DND-41 (cell line): ENCODE results near the gene SLC8A2.

Experiments
- ATAC-seq: fragments of 200-7000 bp; cut with Tn5 transposase; 3 replicates; pipeline ENCODE4 v1.9.1; 2021; ENCODE audit warnings: low read depth; ENCODE audit not compliant: insufficient read depth
- DNase-seq: peaks from one replicate; pipeline ENCODE4 v3.0.0-alpha.2; 2020
- H2AFZ ChIP-seq: 2 replicates; pipeline ENCODE4 v1.6.0; 2012; ENCODE audit warnings: low read depth, low read length
- H3K27ac ChIP-seq: 2 replicates; pipeline ENCODE4 v1.5.1; 2012; ENCODE audit warnings: low read length, inconsistent platforms
- H3K27me3 ChIP-seq: fragments of 200-600 bp; sonication (generic); 2 replicates; pipeline ENCODE4 v1.6.0; 2012; ENCODE audit warnings: low read length, mild to moderate bottlenecking, inconsistent platforms; ENCODE audit not compliant: insufficient read depth, poor library complexity
- H3K36me3 ChIP-seq: 2 replicates; pipeline ENCODE4 v1.5.1; 2012; ENCODE audit warnings: low read length, inconsistent platforms; ENCODE audit not compliant: insufficient read depth
- H3K4me1 ChIP-seq: 2 replicates; pipeline ENCODE4 v1.5.1; 2012; ENCODE audit warnings: mild to moderate bottlenecking, low read length; ENCODE audit not compliant: insufficient read depth
- H3K4me2 ChIP-seq: 2 replicates; pipeline ENCODE4 v1.6.0; 2012; ENCODE audit warnings: mild to moderate bottlenecking, moderate library complexity, low read length, inconsistent platforms; ENCODE audit not compliant: insufficient read depth
- H3K4me3 ChIP-seq, 2 experiments: fragments of 200-600 bp in 1 of 2; shearing (Covaris generic) in 1 of 2; 2 replicates each; pipeline ENCODE4 v1.5.1; 2012 to 2016; ENCODE audit warnings: inconsistent platforms in 2 of 2, low read length in 2 of 2, mild to moderate bottlenecking in 2 of 2, low read depth in 1 of 2, moderate library complexity in 1 of 2
- H3K79me2 ChIP-seq: 2 replicates; pipeline ENCODE4 v1.6.0; 2012; ENCODE audit warnings: low read length, inconsistent platforms; ENCODE audit not compliant: insufficient read depth
- H3K9ac ChIP-seq: 2 replicates; pipeline ENCODE4 v1.6.0; 2012; ENCODE audit warnings: low read depth, mild to moderate bottlenecking, inconsistent platforms, low read length, moderate library complexity
- H3K9me3 ChIP-seq: 2 replicates; pipeline ENCODE4 v1.5.1; 2012; ENCODE audit warnings: low read length, moderate library complexity, mild to moderate bottlenecking, inconsistent platforms; ENCODE audit not compliant: insufficient read depth, severe bottlenecking
- H4K20me1 ChIP-seq: 2 replicates; pipeline ENCODE4 v1.6.0; 2012; ENCODE audit warnings: low read length; ENCODE audit not compliant: insufficient read depth
- EZH2 ChIP-seq: IDR thresholded peaks from 3 replicates; pipeline ENCODE4 v1.6.1; 2012; ENCODE audit warnings: borderline replicate concordance, low read depth, mild to moderate bottlenecking, moderate library complexity, low read length, inconsistent platforms; ENCODE audit not compliant: severe bottlenecking
- TF ChIP-seq, protein P1 (sequence below): IDR thresholded peaks from 2 replicates; pipeline ENCODE4 v1.5.1; 2012; ENCODE audit warnings: borderline replicate concordance, low read length, moderate library complexity, mild to moderate bottlenecking; ENCODE audit not compliant: poor library complexity, severe bottlenecking; ENCODE audit errors: extremely low read depth

The SLC8A2 gene

DNA sequence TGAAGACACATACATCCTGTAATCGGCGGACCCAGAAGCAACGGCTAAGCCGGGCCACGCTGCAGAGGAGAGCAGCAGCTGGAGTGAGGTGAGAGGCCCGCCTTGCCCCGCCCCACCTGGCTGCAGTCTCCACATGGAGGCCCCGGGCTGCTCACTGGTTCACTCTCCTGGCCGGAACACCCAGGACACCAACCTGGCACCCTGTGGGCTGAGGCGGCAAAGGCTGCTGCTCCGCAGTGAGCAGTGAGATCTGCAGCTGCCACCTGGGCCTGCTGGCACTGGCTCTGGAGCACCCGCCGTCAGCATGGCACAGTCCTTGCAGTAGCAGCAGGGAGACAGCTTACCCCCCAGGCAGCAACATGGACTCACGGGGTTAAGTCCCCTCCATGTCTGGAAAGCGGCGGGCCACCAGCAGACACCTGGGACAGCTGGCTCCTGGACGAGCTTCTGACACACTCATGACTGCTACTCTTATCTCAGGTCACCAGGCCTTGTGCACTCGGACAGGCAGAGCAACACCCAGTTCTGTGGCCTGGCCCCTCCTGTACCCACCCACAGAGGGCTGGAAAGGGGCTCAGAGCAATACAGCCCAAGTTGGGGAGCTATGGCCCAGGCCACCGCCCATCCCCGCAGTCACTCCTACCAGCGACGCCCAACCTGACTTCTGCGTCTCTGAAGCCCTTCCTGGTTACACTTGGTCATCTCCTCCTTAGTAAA is 25.5 kb upstream of the SLC8A2 start:
- Histone ChIP-seq H3K27me3 (no peaks in the 10 kb centered on the region), H3K79me2 (no peaks in the 10 kb centered on the region; the same call in 1 of the 2 replicates), H3K9me3 (no peaks in the 10 kb centered on the region), H3K4me2 (no peak overlapping the region), H3K4me3 (no peak overlapping the region), H3K9ac (no peak overlapping the region), H4K20me1 (peaks cover 38% of the 10 kb centered on the region), H3K4me1 (no peaks in the 10 kb centered on the region), H3K36me3 (peaks cover 79% of the 10 kb centered on the region), H3K27ac (no peak overlapping the region), H2AFZ (no peak overlapping the region)
- TF ChIP-seq EZH2: no peak
- TF ChIP-seq, protein P1, sequence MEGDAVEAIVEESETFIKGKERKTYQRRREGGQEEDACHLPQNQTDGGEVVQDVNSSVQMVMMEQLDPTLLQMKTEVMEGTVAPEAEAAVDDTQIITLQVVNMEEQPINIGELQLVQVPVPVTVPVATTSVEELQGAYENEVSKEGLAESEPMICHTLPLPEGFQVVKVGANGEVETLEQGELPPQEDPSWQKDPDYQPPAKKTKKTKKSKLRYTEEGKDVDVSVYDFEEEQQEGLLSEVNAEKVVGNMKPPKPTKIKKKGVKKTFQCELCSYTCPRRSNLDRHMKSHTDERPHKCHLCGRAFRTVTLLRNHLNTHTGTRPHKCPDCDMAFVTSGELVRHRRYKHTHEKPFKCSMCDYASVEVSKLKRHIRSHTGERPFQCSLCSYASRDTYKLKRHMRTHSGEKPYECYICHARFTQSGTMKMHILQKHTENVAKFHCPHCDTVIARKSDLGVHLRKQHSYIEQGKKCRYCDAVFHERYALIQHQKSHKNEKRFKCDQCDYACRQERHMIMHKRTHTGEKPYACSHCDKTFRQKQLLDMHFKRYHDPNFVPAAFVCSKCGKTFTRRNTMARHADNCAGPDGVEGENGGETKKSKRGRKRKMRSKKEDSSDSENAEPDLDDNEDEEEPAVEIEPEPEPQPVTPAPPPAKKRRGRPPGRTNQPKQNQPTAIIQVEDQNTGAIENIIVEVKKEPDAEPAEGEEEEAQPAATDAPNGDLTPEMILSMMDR: no peak
- no peak for ATAC-seq
- DNase-seq: no peak

DNA sequence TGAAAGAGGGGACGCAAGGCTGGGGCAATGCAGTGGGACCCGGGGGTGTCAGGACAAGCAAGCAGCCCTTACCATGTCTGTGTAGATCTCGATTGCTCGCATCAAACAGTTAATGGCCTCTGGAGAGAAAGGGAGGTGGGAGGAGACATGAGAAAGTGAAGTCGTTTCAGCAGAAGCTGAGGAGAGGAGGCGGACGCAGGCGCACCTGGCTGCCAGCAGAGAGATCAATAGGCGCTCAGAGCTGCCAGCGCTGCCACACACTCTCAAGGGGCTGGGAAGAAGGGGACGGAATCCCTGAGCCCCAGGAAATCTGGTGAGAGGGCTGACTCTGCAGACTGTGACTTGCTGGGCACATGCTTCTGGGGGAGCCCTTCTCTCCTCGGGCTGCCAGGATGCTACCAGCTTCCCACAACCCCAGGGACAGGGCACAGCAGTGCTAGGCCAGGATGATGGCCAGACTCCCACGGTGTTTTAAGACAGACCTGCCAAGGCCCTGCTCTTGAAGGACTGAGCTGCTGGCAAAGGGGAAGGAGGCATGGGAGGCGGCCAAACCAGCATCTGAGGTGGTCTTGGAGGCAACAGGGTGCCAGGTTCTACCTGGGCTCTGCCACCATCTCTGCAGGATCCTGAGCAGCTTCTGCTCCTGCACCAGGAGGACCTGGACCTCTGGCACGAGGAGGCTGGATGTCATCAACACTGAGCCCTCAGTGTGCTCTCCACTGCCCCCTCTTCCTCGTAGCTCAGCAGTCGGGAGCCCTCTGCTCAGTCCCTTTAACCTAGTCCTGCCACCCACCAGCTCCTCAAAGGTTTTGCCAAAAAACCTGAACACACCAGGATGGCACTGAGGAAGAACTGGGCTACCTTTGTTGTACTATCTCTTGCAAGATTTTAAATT is 24.0 kb upstream of the SLC8A2 start:
- Histone ChIP-seq H3K4me1 (no peaks in the 10 kb centered on the region), H2AFZ (no peak overlapping the region), H3K27ac (no peak overlapping the region), H3K9me3 (no peaks in the 10 kb centered on the region), H4K20me1 (peaks cover 44% of the 10 kb centered on the region), H3K27me3 (no peaks in the 10 kb centered on the region), H3K4me3 (no peak overlapping the region), H3K36me3 (peaks cover 83% of the 10 kb centered on the region), H3K79me2 (no peaks in the 10 kb centered on the region; the same call in 1 of the 2 replicates), H3K4me2 (no peak overlapping the region), H3K9ac (no peak overlapping the region)
- TF ChIP-seq EZH2: no peak
- TF ChIP-seq, protein P1: no peak
- no peak for DNase-seq
- ATAC-seq: no peak

DNA sequence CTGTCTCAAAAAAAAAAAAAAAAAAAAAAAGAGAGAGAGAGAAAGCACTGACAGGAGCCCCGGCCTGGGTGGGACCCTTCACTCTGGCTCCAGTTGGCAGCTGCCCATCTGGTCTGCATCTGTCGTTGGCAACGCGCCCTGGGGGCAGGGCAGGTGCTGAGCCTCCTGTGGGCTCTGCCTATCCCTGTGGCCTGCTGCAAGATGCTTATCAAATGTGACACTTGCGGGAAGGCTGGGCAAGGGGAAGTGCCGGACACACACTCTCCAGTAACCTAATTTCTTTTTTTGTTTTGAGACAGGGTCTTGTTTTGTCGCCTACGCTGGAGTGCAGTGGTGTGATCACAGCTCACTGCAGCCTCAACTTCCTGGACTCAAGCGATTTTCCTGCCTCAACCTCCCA is 23.0 kb upstream of the SLC8A2 start:
- no peaks in the 10 kb centered on the region for H3K4me1 ChIP-seq
- no peak for DNase-seq

More for the DNA sequence above, 23.0 kb upstream of the SLC8A2 start:
- no peak for TF ChIP-seq EZH2
- TF ChIP-seq, protein P1: no peak
- no peak for ATAC-seq
- H3K9me3 ChIP-seq: no peaks in the 10 kb centered on the region
- H2AFZ ChIP-seq: no peak overlapping the region
- H3K27me3 ChIP-seq: no peaks in the 10 kb centered on the region
- no peak overlapping the region for H3K4me2 ChIP-seq
- no peak overlapping the region for H3K27ac ChIP-seq
- no peak overlapping the region for H3K9ac ChIP-seq
- no peaks in the 10 kb centered on the region; the same call in 1 of the 2 replicates for H3K79me2 ChIP-seq
- no peak overlapping the region for H3K4me3 ChIP-seq
- peaks cover 44% of the 10 kb centered on the region for H4K20me1 ChIP-seq
- peaks cover 83% of the 10 kb centered on the region for H3K36me3 ChIP-seq
